Psoas muscle (tissue), 8 donors: ENCODE results near the gene COL12A1. TPM values are rescaled to one million over a fixed set of nuclear protein-coding genes. Genes with fewer than 3 reads are reported as not detected.

Experiments
- ATAC-seq, 4 donors: fragments of 200-7000 bp; cut with Tn5 transposase; one replicate each; pipeline ENCODE4 v1.9.1; 2020; ENCODE audit warnings: moderate library complexity in 3 of 4, mild to moderate bottlenecking in 2 of 4
- DNase-seq, 2 donors: peaks; one replicate each; pipeline ENCODE4 v3.0.0-alpha.2; 2020
- H3K27ac ChIP-seq: fragments of 200-600 bp; one replicate; pipeline ENCODE4 v1.8.0; 2022
- H3K27me3 ChIP-seq, 3 donors: fragments of 200-600 bp in 1 of 3; one replicate each; pipeline versions ENCODE4 v1.6.1 to v1.8.0; 2013 to 2022; ENCODE audit warnings: low read length in 2 of 3, mild to moderate bottlenecking in 2 of 3, moderate library complexity in 1 of 3; ENCODE audit not compliant: insufficient read depth in 3 of 3
- H3K36me3 ChIP-seq, 2 donors: fragments of 200-600 bp in 1 of 2; one replicate each; pipeline versions ENCODE4 v1.6.1 to v1.8.0; 2013 to 2022; ENCODE audit warnings: low read depth in 1 of 2, mild to moderate bottlenecking in 1 of 2, moderate library complexity in 1 of 2; ENCODE audit not compliant: insufficient read depth in 1 of 2
- H3K4me1 ChIP-seq: fragments of 200-600 bp; one replicate; pipeline ENCODE4 v1.8.0; 2022
- H3K4me3 ChIP-seq: fragments of 200-600 bp; one replicate; pipeline ENCODE4 v1.8.0; 2022; ENCODE audit warnings: mild to moderate bottlenecking
- H3K9me3 ChIP-seq: fragments of 200-600 bp; one replicate; pipeline ENCODE4 v1.8.0; 2022
- WGBS, 3 donors: extraction: QIAGEN DNeasy Blood & Tissue Kit; methylation state at CpG; one replicate each; pipeline versions ENCODE4 v1.1.6 to v1.1.7; 2013; 5-methylcytosine and 5-hydroxymethylcytosine counted together
- intact Hi-C, 2 donors: fragments of 100-400 bp; cut with DNase I; formaldehyde crosslinking; loops; one replicate each; pipeline versions ENCODE4 v1.11.0 to v1.14.2; 2022
- polyA plus RNA-seq, 3 donors: library from polyadenylated mRNA; stranded (reverse); fragments of 200-250 nt; gene quantifications; one replicate each; pipeline ENCODE4 v1.2.3, GENCODE V29; 2013
- total RNA-seq, 4 donors: library from RNA; stranded (reverse); fragmentation: NEBNext Ultra II Directional in 2 of 4; extraction: Animal tissue kit (Norgen Biotek cat#: 25700) in 2 of 4; gene quantifications; one replicate each; pipeline versions ENCODE4 v1.2.1 to v1.2.4, GENCODE V29; 2021 to 2023
- TF ChIP-seq, protein P1 (sequence below): fragments of 200-600 bp; IDR thresholded peaks from one replicate; pipeline ENCODE4 v1.8.0; 2022; ENCODE audit warnings: antibody characterized with exemption
- donor health status: healthy with polysubstance abuse.
- donor health status: DM: no; HTN: no; CAD: no; lungs with moderate emphysema.
- donor health status: Bipolar disorder and iron deficiency.
- donor health status: healthy.
- donor health status: DM: yes; HTN: yes; CAD: no.
- donor health status: DM: no; HTN: no; CAD: no.
- donor health status: DM: no; HTN: no; CAD: no.
- donor health status: DM: yes; HTN: yes; CAD: no.

COL12A1 gene
- total and polyA plus RNA-seq, 7 donors = 2.7 to 23.2 (median 5.9) TPM

DNA sequence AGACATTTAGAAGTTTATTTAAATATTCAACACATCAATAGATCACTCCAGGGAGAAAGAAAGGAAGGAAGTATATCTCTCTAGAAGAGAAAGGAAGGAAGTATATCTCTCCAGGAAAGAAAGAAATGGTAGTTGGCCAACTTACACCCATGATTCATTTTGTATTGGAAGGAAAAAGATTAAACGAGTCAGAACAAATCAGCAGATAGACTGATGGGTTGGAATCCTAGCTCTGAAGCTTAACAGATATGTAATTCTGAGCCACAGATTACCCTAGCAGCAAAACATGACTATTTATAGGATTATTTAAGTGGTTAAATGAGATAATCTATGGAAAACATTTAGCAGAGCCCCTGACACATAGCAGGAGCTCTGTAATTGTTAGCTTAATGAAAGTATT, 27.1 kb downstream of the COL12A1 start:
- peaks cover 0 to 2% (median 0%) of the 10 kb centered on the region in 3 donors for H3K27me3 ChIP-seq
- no peaks in the 10 kb centered on the region for H3K36me3 ChIP-seq
- H3K27ac ChIP-seq = no peak overlapping the region
- TF ChIP-seq, protein P1, sequence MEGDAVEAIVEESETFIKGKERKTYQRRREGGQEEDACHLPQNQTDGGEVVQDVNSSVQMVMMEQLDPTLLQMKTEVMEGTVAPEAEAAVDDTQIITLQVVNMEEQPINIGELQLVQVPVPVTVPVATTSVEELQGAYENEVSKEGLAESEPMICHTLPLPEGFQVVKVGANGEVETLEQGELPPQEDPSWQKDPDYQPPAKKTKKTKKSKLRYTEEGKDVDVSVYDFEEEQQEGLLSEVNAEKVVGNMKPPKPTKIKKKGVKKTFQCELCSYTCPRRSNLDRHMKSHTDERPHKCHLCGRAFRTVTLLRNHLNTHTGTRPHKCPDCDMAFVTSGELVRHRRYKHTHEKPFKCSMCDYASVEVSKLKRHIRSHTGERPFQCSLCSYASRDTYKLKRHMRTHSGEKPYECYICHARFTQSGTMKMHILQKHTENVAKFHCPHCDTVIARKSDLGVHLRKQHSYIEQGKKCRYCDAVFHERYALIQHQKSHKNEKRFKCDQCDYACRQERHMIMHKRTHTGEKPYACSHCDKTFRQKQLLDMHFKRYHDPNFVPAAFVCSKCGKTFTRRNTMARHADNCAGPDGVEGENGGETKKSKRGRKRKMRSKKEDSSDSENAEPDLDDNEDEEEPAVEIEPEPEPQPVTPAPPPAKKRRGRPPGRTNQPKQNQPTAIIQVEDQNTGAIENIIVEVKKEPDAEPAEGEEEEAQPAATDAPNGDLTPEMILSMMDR = no peak
- intact Hi-C loops = no loop called here
- H3K9me3 ChIP-seq = no peaks in the 10 kb centered on the region
- DNase-seq = no peak
- WGBS, 3 donors = 46 to 68% (median 62%) methylated on average over 1 of the region's 1 CpG
- ATAC-seq = no peak
- H3K4me1 ChIP-seq = no peaks in the 10 kb centered on the region
- H3K4me3 ChIP-seq = no peak overlapping the region

DNA sequence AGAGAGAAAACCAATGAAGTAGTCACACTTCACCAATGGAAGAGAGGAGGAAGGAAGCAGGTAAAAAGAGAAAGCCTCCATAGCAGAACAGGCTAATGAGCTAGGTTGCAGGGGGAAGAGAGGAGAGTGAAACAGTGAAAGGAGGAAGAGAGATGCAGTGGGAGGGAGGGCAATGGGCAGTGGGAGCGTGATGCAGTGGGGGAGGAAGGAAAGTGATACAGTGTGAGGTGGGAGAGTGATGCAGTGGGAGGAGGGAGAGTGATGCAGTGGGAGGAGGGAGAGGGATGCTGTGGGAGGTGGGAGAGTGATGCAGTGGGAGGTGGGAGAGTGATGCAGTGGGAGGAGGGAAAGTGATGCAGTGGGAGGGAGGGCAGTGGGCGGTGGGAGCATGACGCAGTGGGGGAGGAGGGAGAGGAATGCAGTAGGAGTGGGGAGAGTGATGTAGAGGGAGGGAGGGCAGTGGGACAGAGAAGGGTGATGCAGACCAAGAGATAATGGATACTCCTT, 29.7 kb downstream of the COL12A1 start:
- Histone ChIP-seq H3K4me3 (no peak overlapping the region), H3K27me3 (peaks cover 0 to 2% (median 0%) of the 10 kb centered on the region in 3 donors), H3K4me1 (no peaks in the 10 kb centered on the region), H3K27ac (no peak overlapping the region), H3K36me3 (no peaks in the 10 kb centered on the region), H3K9me3 (no peaks in the 10 kb centered on the region)
- ATAC-seq (no peak), DNase-seq (no peak)
- 84 to 88% (median 86%) methylated on average over 3 of the region's 3 CpGs for WGBS, 3 donors
- intact Hi-C loops = no loop called here
- TF ChIP-seq, protein P1 = no peak

DNA sequence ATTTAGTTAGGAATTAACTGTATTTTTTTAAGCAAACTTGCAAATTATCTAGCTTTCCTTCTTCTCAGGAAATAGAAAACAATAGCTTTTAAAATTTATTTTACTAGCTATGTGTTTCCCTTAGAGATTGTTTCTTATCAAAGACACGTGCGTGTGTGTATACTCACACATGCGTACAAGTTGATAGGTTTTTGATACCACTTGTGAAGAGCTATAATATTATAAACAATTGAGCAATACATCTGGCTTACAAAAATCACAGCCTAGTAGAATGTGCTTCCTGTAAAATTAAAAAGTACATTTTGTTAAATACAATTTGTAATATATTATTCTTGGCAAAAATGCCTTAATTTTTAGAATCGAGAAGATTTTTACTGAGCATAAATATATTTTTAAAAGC, 33.9 kb downstream of the COL12A1 start:
- ATAC-seq = no peak
- Histone ChIP-seq H3K9me3 (no peaks in the 10 kb centered on the region), H3K36me3 (no peaks in the 10 kb centered on the region), H3K27ac (no peak overlapping the region), H3K27me3 (peaks cover 0 to 2% (median 0%) of the 10 kb centered on the region in 3 donors), H3K4me3 (no peak overlapping the region), H3K4me1 (no peaks in the 10 kb centered on the region)
- TF ChIP-seq, protein P1 = no peak
- 70 to 76% (median 70%) methylated on average over 4 of the region's 4 CpGs for WGBS, 3 donors
- no peak for DNase-seq
- intact Hi-C loops = no loop called here

DNA sequence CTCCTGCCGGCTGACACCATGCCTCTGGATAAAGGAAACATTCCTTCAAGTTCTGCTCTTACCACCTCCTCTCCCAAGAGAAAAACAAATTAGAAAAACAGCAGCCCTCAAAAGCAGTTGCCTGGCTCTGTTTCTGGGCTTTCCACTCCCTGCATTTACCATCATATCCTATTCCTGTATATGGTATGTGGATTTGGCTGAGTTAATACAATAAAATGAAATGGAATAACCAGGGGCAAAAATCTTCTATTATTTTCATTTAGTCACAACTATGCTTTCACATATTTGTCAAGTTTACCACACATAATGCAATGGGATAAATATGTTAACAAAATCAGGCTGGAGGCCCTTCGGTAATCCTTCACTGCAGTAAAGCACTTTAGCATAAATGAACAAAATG, 34.3 kb downstream of the COL12A1 start:
- 38 to 39% (median 39%) methylated on average over 2 of the region's 2 CpGs for WGBS, 3 donors
- DNase-seq (no peak), ATAC-seq (no peak)
- Histone ChIP-seq H3K4me1 (no peaks in the 10 kb centered on the region), H3K36me3 (no peaks in the 10 kb centered on the region), H3K27me3 (peaks cover 0 to 2% (median 0%) of the 10 kb centered on the region in 3 donors), H3K4me3 (no peak overlapping the region), H3K9me3 (no peaks in the 10 kb centered on the region), H3K27ac (no peak overlapping the region)
- TF ChIP-seq, protein P1 = no peak
- intact Hi-C loops = no loop called here
